ENCODE data around the gene CEACAM4. TPM values are rescaled to one million over a fixed set of nuclear protein-coding genes. Genes with fewer than 3 reads are reported as not detected.

Gene CEACAM4
- not detected for polyA plus RNA-seq (2013, experiment 1 of 2)
- not detected for polyA plus RNA-seq (2013, experiment 2 of 2)

DNA sequence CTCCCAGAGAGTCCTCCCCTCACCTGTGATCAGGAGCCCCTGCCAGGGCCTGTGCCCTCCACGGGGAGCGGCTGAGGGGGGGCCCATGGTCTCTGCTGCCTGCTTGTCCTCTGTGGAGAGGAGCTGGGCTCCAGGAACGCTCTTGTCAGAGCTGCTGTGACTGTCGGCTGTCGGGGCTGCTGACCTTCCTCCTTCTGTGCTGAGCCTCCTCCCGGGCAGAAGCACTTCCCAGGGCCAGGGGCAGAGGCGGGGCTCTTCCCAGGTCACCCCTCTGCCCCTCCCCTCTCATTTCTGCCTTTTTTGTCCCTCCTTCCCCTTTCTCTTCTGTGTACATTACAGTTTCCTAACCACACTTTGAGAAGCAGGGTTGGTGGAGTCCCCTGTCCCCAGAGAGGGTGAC is at the start of gene CEACAM4:
CEACAM4 (minus strand) TSS at position 198 of the 400 bp plus-strand sequence; CDS start at position 87, 111 bp downstream.
- no peak within 1 kb of the TSS for H4K91ac ChIP-seq (ENCODE audit: low read depth, low read length, poor library complexity)
- no peak within 1 kb of the TSS for H3K27ac ChIP-seq (replicated peaks; ENCODE audit: low read length)
- no peaks in the 10 kb centered on the region for H3K4me1 ChIP-seq (ENCODE audit: control insufficient read depth in 2 of 2, insufficient read depth in 1 of 2, low read depth in 1 of 2, low read length in 2 of 2)
- no peak within 1 kb of the TSS for H3K14ac ChIP-seq (ENCODE audit: low read length)
- H3K4ac ChIP-seq (ENCODE audit: low read length) = no peak within 1 kb of the TSS
- no peak within 1 kb of the TSS for H3K4me3 ChIP-seq (ENCODE audit: low read length in 2 of 2)
- H3K4me2 ChIP-seq (ENCODE audit: insufficient read depth, low read length, poor library complexity, severe bottlenecking) = no peak within 1 kb of the TSS
- H2AK5ac ChIP-seq (ENCODE audit: low read depth, low read length) = no peak within 1 kb of the TSS
- H2BK15ac ChIP-seq (ENCODE audit: low read length) = no peak within 1 kb of the TSS
- no peak within 1 kb of the TSS for H3K18ac ChIP-seq (ENCODE audit: low read length)
- peaks cover 0 to 65% (median 0%) of the 10 kb centered on the region in 3 experiments for H3K27me3 ChIP-seq (ENCODE audit: control insufficient read depth in 3 of 3, insufficient read depth in 3 of 3, low read depth in 1 of 3, low read length in 3 of 3)
- H3K9me3 ChIP-seq (replicated peaks in 1 of 2; ENCODE audit: control insufficient read depth in 2 of 2, insufficient read depth in 1 of 2, low read depth in 1 of 2, low read length in 2 of 2) = peaks cover 0 to 36% of the 10 kb centered on the region in 2 donors
- H3K79me1 ChIP-seq (ENCODE audit: low read depth, low read length) = no peaks in the 10 kb centered on the region
- no peak within 1 kb of the TSS for H2BK12ac ChIP-seq (ENCODE audit: low read length)
- WGBS, 2 donors (ENCODE audit: extremely low coverage in 2 of 2, insufficient read length in 2 of 2, insufficient replicate concordance in 1 of 2) = no CpG with 5 or more reads among the region's 7 CpGs
- H4K8ac ChIP-seq (ENCODE audit: low read depth, low read length) = no peak within 1 kb of the TSS
- no peak within 1 kb of the TSS for H3K9ac ChIP-seq (ENCODE audit: low read depth, low read length, poor library complexity)
- no peak within 1 kb of the TSS for H2BK5ac ChIP-seq (ENCODE audit: low read length)
- no peak within 1 kb of the TSS for H3K23ac ChIP-seq (ENCODE audit: low read depth, low read length, poor library complexity)
- no peak within 1 kb of the TSS for H2BK120ac ChIP-seq (ENCODE audit: low read depth, low read length)
- H3K36me3 ChIP-seq (replicated peaks in 1 of 2; ENCODE audit: control insufficient read depth in 2 of 2, insufficient read depth in 2 of 2, low read length in 2 of 2) = no peaks in the 10 kb centered on the region
- no peak within 1 kb of the TSS for H2AFZ ChIP-seq (ENCODE audit: low read length)
- no peak for DNase-seq (ENCODE audit: low spot score)

DNA sequence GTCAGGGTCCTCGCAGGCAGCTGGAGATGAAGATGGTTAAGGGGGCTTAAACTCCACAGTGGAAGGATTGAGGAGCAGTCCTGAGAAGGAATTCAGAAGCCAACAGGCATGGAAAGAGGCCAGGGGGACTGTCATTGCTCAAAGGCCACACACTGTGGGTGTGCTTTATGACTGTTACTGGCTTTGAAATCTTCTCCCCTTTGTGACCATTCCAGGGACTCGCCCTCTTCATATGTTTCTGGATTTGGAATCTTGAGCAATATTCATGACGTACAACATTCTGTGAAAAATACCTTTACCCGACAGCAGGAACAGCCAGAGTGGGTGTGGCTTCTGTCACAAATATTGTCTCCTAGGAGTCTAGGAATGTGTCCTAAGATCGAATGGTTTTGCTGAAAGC is 44.6 kb upstream of the CEACAM4 start:
- Histone ChIP-seq H3K4ac (ENCODE audit: low read length) (no peak overlapping the region), H2BK15ac (ENCODE audit: low read length) (no peak overlapping the region), H3K9ac (ENCODE audit: low read depth, low read length, poor library complexity) (no peak overlapping the region), H4K91ac (ENCODE audit: low read depth, low read length, poor library complexity) (no peak overlapping the region), H4K8ac (ENCODE audit: low read depth, low read length) (no peak overlapping the region), H3K14ac (ENCODE audit: low read length) (no peak overlapping the region), H3K79me1 (ENCODE audit: low read depth, low read length) (no peaks in the 10 kb centered on the region), H3K23ac (ENCODE audit: low read depth, low read length, poor library complexity) (no peak overlapping the region), H2BK120ac (ENCODE audit: low read depth, low read length) (no peak overlapping the region), H2AK5ac (ENCODE audit: low read depth, low read length) (no peak overlapping the region), H3K27ac (replicated peaks; ENCODE audit: low read length) (no peak overlapping the region), H3K4me2 (ENCODE audit: insufficient read depth, low read length, poor library complexity, severe bottlenecking) (no peak overlapping the region), H3K4me1 (ENCODE audit: control insufficient read depth in 2 of 2, insufficient read depth in 1 of 2, low read depth in 1 of 2, low read length in 2 of 2) (no peaks in the 10 kb centered on the region), H3K4me3 (ENCODE audit: low read length in 2 of 2) (no peak overlapping the region), H2AFZ (ENCODE audit: low read length) (no peak overlapping the region), H3K18ac (ENCODE audit: low read length) (no peak overlapping the region), H3K36me3 (replicated peaks in 1 of 2; ENCODE audit: control insufficient read depth in 2 of 2, insufficient read depth in 2 of 2, low read length in 2 of 2) (no peaks in the 10 kb centered on the region), H2BK5ac (ENCODE audit: low read length) (no peak overlapping the region), H2BK12ac (ENCODE audit: low read length) (no peak overlapping the region), H3K27me3 (ENCODE audit: control insufficient read depth in 3 of 3, insufficient read depth in 3 of 3, low read depth in 1 of 3, low read length in 3 of 3) (peaks cover 0 to 25% (median 2%) of the 10 kb centered on the region in 3 experiments), H3K9me3 (replicated peaks in 1 of 2; ENCODE audit: control insufficient read depth in 2 of 2, insufficient read depth in 1 of 2, low read depth in 1 of 2, low read length in 2 of 2) (peaks cover 0 to 24% of the 10 kb centered on the region in 2 donors)
- DNase-seq (ENCODE audit: low spot score) = no peak
- WGBS, 2 donors (ENCODE audit: extremely low coverage in 2 of 2, insufficient read length in 2 of 2, insufficient replicate concordance in 1 of 2) = no CpG with 5 or more reads among the region's 5 CpGs

DNA sequence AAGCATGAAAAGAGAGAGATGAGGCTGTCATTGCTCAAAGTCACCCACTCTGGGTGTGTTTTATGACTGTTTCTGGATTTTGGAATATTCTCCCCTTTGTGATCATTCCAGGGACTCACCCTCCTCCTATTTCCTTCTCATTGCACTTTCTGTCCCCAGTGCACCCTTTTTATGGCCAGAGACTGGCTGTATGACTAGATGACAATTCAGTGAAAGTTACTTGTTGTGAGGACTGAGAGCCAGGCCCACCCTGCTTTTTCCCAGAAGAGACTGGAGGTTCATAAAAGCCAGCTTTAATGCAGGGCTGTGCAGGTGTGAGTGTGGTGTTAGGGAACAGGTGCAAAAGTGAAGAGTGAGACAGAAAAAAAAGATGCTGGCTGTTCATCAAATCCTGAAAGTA is 43.9 kb upstream of the CEACAM4 start:
- no peak overlapping the region for H2BK5ac ChIP-seq (ENCODE audit: low read length)
- H3K4me1 ChIP-seq (ENCODE audit: control insufficient read depth in 2 of 2, insufficient read depth in 1 of 2, low read depth in 1 of 2, low read length in 2 of 2) = no peaks in the 10 kb centered on the region
- peaks cover 4 to 28% of the 10 kb centered on the region in 2 donors for H3K9me3 ChIP-seq (replicated peaks in 1 of 2; ENCODE audit: control insufficient read depth in 2 of 2, insufficient read depth in 1 of 2, low read depth in 1 of 2, low read length in 2 of 2)
- no peak overlapping the region for H3K14ac ChIP-seq (ENCODE audit: low read length)
- no peak overlapping the region for H2BK120ac ChIP-seq (ENCODE audit: low read depth, low read length)
- H3K27ac ChIP-seq (replicated peaks; ENCODE audit: low read length) = no peak overlapping the region
- H4K91ac ChIP-seq (ENCODE audit: low read depth, low read length, poor library complexity) = no peak overlapping the region
- no peak overlapping the region for H3K4me2 ChIP-seq (ENCODE audit: insufficient read depth, low read length, poor library complexity, severe bottlenecking)
- H3K9ac ChIP-seq (ENCODE audit: low read depth, low read length, poor library complexity) = no peak overlapping the region
- no peak overlapping the region for H2AFZ ChIP-seq (ENCODE audit: low read length)
- no peaks in the 10 kb centered on the region for H3K79me1 ChIP-seq (ENCODE audit: low read depth, low read length)
- no peaks in the 10 kb centered on the region for H3K36me3 ChIP-seq (replicated peaks in 1 of 2; ENCODE audit: control insufficient read depth in 2 of 2, insufficient read depth in 2 of 2, low read length in 2 of 2)
- H3K27me3 ChIP-seq (ENCODE audit: control insufficient read depth in 3 of 3, insufficient read depth in 3 of 3, low read depth in 1 of 3, low read length in 3 of 3) = peaks cover 0 to 22% (median 2%) of the 10 kb centered on the region in 3 experiments
- H3K4ac ChIP-seq (ENCODE audit: low read length) = no peak overlapping the region
- no peak overlapping the region for H3K4me3 ChIP-seq (ENCODE audit: low read length in 2 of 2)
- H2BK15ac ChIP-seq (ENCODE audit: low read length) = no peak overlapping the region
- no peak overlapping the region for H3K18ac ChIP-seq (ENCODE audit: low read length)
- no peak overlapping the region for H4K8ac ChIP-seq (ENCODE audit: low read depth, low read length)
- DNase-seq (ENCODE audit: low spot score) = no peak
- no peak overlapping the region for H3K23ac ChIP-seq (ENCODE audit: low read depth, low read length, poor library complexity)
- H2AK5ac ChIP-seq (ENCODE audit: low read depth, low read length) = no peak overlapping the region
- no peak overlapping the region for H2BK12ac ChIP-seq (ENCODE audit: low read length)

DNA sequence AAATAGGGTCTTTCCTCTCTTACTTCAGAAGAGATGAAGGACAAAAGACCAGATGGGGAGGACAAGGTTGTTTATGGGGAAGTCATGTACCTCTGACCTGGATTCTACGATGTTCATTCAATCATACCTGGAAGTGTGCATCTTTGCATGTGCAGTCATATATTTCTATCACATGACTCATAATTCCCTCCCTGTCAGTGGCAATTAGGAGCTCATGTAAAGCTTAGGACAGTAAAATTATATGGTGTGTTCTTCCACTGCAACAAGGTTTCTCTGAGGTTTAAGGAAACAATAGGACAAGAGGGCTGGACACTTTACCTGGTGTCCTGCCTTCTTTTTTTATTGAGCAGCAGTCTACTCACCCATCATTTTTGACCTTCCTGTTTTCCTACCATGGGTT is 41.4 kb upstream of the CEACAM4 start:
- Histone ChIP-seq H3K4ac (ENCODE audit: low read length) (no peak overlapping the region), H2BK5ac (ENCODE audit: low read length) (no peak overlapping the region), H3K9me3 (replicated peaks in 1 of 2; ENCODE audit: control insufficient read depth in 2 of 2, insufficient read depth in 1 of 2, low read depth in 1 of 2, low read length in 2 of 2) (peaks cover 5 to 27% of the 10 kb centered on the region in 2 donors), H2BK120ac (ENCODE audit: low read depth, low read length) (no peak overlapping the region), H3K27ac (replicated peaks; ENCODE audit: low read length) (no peak overlapping the region), H4K8ac (ENCODE audit: low read depth, low read length) (no peak overlapping the region), H3K36me3 (replicated peaks in 1 of 2; ENCODE audit: control insufficient read depth in 2 of 2, insufficient read depth in 2 of 2, low read length in 2 of 2) (no peaks in the 10 kb centered on the region), H3K27me3 (ENCODE audit: control insufficient read depth in 3 of 3, insufficient read depth in 3 of 3, low read depth in 1 of 3, low read length in 3 of 3) (peaks cover 0 to 15% (median 2%) of the 10 kb centered on the region in 3 experiments), H3K18ac (ENCODE audit: low read length) (no peak overlapping the region), H4K91ac (ENCODE audit: low read depth, low read length, poor library complexity) (no peak overlapping the region), H3K4me3 (ENCODE audit: low read length in 2 of 2) (no peak overlapping the region), H2BK15ac (ENCODE audit: low read length) (no peak overlapping the region), H3K23ac (ENCODE audit: low read depth, low read length, poor library complexity) (no peak overlapping the region), H3K14ac (ENCODE audit: low read length) (no peak overlapping the region), H2AFZ (ENCODE audit: low read length) (no peak overlapping the region), H2BK12ac (ENCODE audit: low read length) (no peak overlapping the region), H3K9ac (ENCODE audit: low read depth, low read length, poor library complexity) (no peak overlapping the region), H3K79me1 (ENCODE audit: low read depth, low read length) (no peaks in the 10 kb centered on the region), H2AK5ac (ENCODE audit: low read depth, low read length) (no peak overlapping the region), H3K4me1 (ENCODE audit: control insufficient read depth in 2 of 2, insufficient read depth in 1 of 2, low read depth in 1 of 2, low read length in 2 of 2) (no peaks in the 10 kb centered on the region), H3K4me2 (ENCODE audit: insufficient read depth, low read length, poor library complexity, severe bottlenecking) (no peak overlapping the region)
- no peak for DNase-seq (ENCODE audit: low spot score)
- WGBS, 2 donors (ENCODE audit: extremely low coverage in 2 of 2, insufficient read length in 2 of 2, insufficient replicate concordance in 1 of 2) = no CpG with 5 or more reads among the region's 1 CpG

Measured in neuronal stem cell (in vitro differentiated cells).